ENCODE measurements around the gene ABCF2.

- TF ChIP-seq CTCF (conservative IDR thresholded peaks at IDR 0.05; ENCODE audit: low read depth, low read length): no peak
- no peak for TF ChIP-seq EZH2 (IDR thresholded peaks at IDR 0.05; ENCODE audit: borderline replicate concordance, low read depth, low read length, poor library complexity, severe bottlenecking)
These were observed 34.5 kb upstream of the ABCF2 start for GRCh38 chr7:151261529-151261928.

All from A673 (cell line).